ENCODE results near the gene CISD1.

CISD1 gene

GRCh38 chr10:58268946-58269781 lies at the start of gene CISD1:
CISD1 (plus strand) TSS chr10:58269162; CDS start chr10:58269274, 112 bp downstream.
- peak; percentile 96 for DNase-seq
- peaks cover 44% of the 10 kb centered on the region for H3K4me1 ChIP-seq (ENCODE audit: insufficient read depth, low read length)
- no peaks in the 10 kb centered on the region for H3K27me3 ChIP-seq (ENCODE audit: insufficient read depth, low read length, poor library complexity)
- peak within 1 kb of the TSS; percentile 96 for H2AFZ ChIP-seq (ENCODE audit: low read depth, low read length)
- H3K9me3 ChIP-seq (ENCODE audit: insufficient read depth, low read length, severe bottlenecking): no peaks in the 10 kb centered on the region
- peak within 1 kb of the TSS; percentile 83 for H3K27ac ChIP-seq (ENCODE audit: low read length)
- H3K4me3 ChIP-seq (ENCODE audit: low read depth in 1 of 2, low read length in 2 of 2): peak within 1 kb of the TSS; percentile 51 to 83
- peak within 1 kb of the TSS; percentile 70 for H3K9ac ChIP-seq (ENCODE audit: low read depth, low read length)
- peaks cover 81% of the 10 kb centered on the region for H3K79me2 ChIP-seq (ENCODE audit: insufficient read depth, low read length)
- H3K4me2 ChIP-seq (ENCODE audit: insufficient read depth, low read length): peak within 1 kb of the TSS; percentile 82
- TF ChIP-seq CTCF (IDR thresholded peaks at IDR 0.05; ENCODE audit: borderline replicate concordance, extremely low read depth, low read length, poor library complexity, severe bottlenecking) (no peak), EZH2 (IDR thresholded peaks at IDR 0.05; ENCODE audit: borderline replicate concordance, low read depth, low read length, severe bottlenecking) (no peak)
- H3K36me3 ChIP-seq (ENCODE audit: insufficient read depth, low read length): no peaks in the 10 kb centered on the region; the same call in 1 of the 2 replicates
- H4K20me1 ChIP-seq (ENCODE audit: insufficient read depth, low read length): peaks cover 13% of the 10 kb centered on the region; the same call in 1 of the 2 replicates
- ATAC-seq (ENCODE audit: insufficient read depth, low read depth): peak; percentile 76

DNA sequence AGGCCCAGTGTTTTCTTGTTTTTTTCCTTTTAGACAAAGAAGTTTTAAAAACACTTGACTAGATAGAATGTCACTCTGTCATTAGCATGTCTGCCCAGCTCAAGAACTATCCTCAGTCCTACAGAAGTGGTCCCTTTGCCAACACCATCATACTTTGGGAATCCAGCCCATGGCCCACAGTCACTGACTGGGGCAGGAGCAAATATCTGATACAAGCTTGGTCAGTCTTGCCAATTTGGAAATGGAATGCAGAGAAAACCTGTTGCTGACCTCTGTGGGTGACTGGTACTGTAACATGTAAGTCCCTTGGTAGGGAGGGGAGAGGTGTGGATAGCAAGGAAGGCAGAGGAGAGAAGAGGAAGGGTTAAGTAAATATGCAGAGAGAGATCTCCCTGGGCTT lies 49.1 kb upstream of the CISD1 start:
- Histone ChIP-seq H3K4me2 (ENCODE audit: insufficient read depth, low read length) (no peak overlapping the region), H3K9ac (ENCODE audit: low read depth, low read length) (no peak overlapping the region), H3K4me1 (ENCODE audit: insufficient read depth, low read length) (no peaks in the 10 kb centered on the region), H4K20me1 (ENCODE audit: insufficient read depth, low read length) (no peaks in the 10 kb centered on the region), H3K27ac (ENCODE audit: low read length) (no peak overlapping the region), H3K4me3 (ENCODE audit: low read depth in 1 of 2, low read length in 2 of 2) (no peak overlapping the region), H3K79me2 (ENCODE audit: insufficient read depth, low read length) (no peaks in the 10 kb centered on the region), H3K27me3 (ENCODE audit: insufficient read depth, low read length, poor library complexity) (no peaks in the 10 kb centered on the region), H3K36me3 (ENCODE audit: insufficient read depth, low read length) (peaks cover 15% of the 10 kb centered on the region), H2AFZ (ENCODE audit: low read depth, low read length) (no peak overlapping the region), H3K9me3 (ENCODE audit: insufficient read depth, low read length, severe bottlenecking) (no peaks in the 10 kb centered on the region)
- TF ChIP-seq EZH2 (IDR thresholded peaks at IDR 0.05; ENCODE audit: borderline replicate concordance, low read depth, low read length, severe bottlenecking) (no peak), CTCF (IDR thresholded peaks at IDR 0.05; ENCODE audit: borderline replicate concordance, extremely low read depth, low read length, poor library complexity, severe bottlenecking) (no peak)
- ATAC-seq (ENCODE audit: insufficient read depth, low read depth): no peak
- no peak for DNase-seq

DNA sequence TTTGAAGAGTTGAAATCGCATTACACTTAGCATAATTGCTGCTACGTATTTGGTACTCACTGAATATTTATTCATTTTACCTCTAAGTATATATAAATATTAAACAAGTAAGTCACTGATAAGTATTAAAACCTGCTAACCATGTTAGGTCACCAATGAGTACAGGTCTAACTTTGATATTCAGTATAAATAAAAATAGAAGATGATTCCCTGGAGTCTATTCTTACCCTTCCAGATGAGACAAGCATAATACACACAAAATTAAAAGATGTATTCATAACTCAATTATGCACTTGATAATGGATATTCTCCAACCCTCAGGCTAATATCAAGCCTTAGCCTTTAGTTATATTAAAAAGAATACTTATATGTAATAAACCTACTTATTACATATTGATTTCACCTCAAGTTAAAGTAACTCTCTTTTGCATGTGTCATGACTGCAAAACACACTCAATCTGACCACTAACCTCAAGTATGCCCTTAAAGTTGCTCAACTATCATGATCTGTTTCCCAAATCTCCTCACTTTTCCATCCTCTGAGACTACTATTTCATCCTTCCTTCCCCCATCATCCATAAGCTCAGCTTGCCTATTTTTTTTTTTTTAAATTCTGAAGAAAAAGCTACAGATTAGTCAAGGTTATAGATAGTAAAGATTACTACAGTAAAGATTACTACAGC lies 48.1 kb upstream of the CISD1 start:
- no peak for TF ChIP-seq CTCF (IDR thresholded peaks at IDR 0.05; ENCODE audit: borderline replicate concordance, extremely low read depth, low read length, poor library complexity, severe bottlenecking)
- no peak for TF ChIP-seq EZH2 (IDR thresholded peaks at IDR 0.05; ENCODE audit: borderline replicate concordance, low read depth, low read length, severe bottlenecking)
- H3K4me1 ChIP-seq (ENCODE audit: insufficient read depth, low read length): no peaks in the 10 kb centered on the region
- H2AFZ ChIP-seq (ENCODE audit: low read depth, low read length): no peak overlapping the region
- no peak overlapping the region for H3K4me3 ChIP-seq (ENCODE audit: low read depth in 1 of 2, low read length in 2 of 2)
- no peak for DNase-seq
- no peaks in the 10 kb centered on the region for H4K20me1 ChIP-seq (ENCODE audit: insufficient read depth, low read length)
- ATAC-seq (ENCODE audit: insufficient read depth, low read depth): no peak
- no peak overlapping the region for H3K4me2 ChIP-seq (ENCODE audit: insufficient read depth, low read length)
- H3K27ac ChIP-seq (ENCODE audit: low read length): no peak overlapping the region
- H3K27me3 ChIP-seq (ENCODE audit: insufficient read depth, low read length, poor library complexity): no peaks in the 10 kb centered on the region
- no peaks in the 10 kb centered on the region for H3K9me3 ChIP-seq (ENCODE audit: insufficient read depth, low read length, severe bottlenecking)
- no peaks in the 10 kb centered on the region for H3K79me2 ChIP-seq (ENCODE audit: insufficient read depth, low read length)
- H3K36me3 ChIP-seq (ENCODE audit: insufficient read depth, low read length): peaks cover 14% of the 10 kb centered on the region; the same call in 1 of the 2 replicates
- H3K9ac ChIP-seq (ENCODE audit: low read depth, low read length): no peak overlapping the region
